Suppressor macrophage treated with lipopolysaccharide for 4 hours (primary cell): ENCODE data around the gene DES.

ENCODE experiments used
- DNase-seq: peaks from one replicate; pipeline ENCODE4 v3.0.0-alpha.2; 2020

Gene DES

DNA sequence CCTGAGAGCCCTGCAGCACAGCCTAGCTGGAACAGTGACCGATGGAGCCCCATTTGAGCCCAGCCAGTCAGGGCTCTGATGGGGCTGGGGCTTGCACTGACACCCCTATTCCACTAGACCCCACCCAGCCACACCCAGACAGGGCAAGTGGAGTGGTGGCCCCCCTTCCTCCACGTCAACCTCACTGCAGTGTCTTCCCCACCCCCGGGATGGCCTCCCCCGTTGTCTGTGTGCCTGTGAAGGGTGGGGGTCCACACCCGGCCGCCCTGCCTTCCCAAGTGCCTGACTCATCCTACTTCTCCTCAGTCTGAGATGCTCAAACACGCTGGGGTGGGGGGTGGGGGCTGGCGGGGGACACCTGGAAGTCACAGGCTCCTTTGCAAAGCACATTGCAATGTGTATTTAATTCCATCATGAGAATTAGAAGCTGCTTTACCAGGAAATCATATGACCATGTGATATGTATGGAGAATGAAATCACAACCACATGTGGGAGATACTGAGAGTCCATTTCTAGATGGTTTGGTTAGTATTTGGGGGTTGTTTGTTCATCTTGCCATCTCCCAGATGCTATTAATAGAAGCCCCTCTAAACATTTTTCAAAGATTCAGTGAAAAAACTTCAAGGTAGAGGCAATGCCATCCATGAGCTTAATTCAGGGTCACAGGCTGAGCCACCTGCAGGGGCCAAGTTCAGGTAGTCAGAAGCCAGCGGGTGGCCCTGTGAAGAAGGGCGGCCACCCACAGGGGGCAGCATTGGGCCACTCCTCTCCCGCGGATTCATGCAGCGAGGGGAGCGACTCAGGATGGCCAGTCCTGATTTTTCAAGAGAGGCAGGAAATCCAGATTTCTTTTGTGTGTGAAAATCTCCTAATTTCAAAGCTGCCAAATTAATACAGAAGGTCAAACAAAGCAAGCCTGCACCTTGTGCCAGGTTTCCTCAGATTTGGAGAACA, 57.8 kb downstream of the DES start:
- peak; percentile 70 for DNase-seq
